Hippocampal formation (tissue), 2 donors: ENCODE measurements around the gene GNA14.
A peak's percentile ranks its signal among the peaks of the same experiment; 100 is the strongest.
"Not testable (repeated sequence)": the region's sequence is repeated elsewhere in the genome, so short reads cannot be mapped to it uniquely, and the experiment has no call there.

Source experiments
- DNase-seq, 2 donors: peaks; one replicate each; lab custom pipeline; 2025; lab: John Stamatoyannopoulos, UW

The GNA14 gene

GRCh38 chr9:77588271-77588937, 59.7 kb downstream of the GNA14 start:
- DNase-seq: peak in 1 of 2 donors; percentile 13

GRCh38 chr9:77587851-77588250, 60.3 kb downstream of the GNA14 start:
- no peak for DNase-seq

DNA sequence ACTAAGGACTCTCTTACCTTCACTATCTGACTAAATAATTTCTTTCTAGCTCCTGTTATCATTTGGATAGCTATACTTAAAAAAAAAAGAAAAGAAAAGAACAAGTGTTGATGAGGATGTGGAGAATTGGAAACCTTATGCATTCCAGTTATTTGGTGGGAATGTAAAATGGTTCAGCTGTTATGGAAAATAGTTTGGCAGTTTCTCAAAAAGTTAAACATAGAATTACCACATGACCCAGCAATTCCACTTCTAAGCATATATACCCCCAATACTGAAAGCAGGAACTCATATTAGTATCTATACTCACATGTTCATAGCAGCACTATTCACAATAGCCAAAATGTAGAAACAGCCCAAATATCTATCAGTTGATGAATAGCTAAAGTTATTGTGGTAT, 61.1 kb downstream of the GNA14 start:
- DNase-seq: no peak

DNA sequence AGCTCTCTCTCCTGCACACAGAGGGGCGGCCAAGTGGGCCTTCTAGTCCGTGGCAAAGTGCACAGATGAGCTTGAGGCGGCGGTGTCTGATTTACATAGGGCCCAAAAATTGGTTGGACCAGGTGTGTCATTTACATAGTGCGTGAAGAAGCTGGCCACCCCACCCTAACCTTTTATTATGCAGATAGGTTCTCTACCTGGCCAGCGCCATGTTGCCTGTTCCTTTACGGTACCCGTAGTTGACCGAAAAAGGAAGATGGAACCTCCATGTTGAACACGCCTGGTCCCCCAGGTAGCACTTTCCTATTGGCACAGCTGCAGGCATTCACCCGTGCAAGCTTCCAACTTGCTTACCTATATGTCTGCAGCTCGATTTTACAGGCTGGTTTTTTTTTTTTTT, 61.5 kb downstream of the GNA14 start:
- DNase-seq: no peak

DNA sequence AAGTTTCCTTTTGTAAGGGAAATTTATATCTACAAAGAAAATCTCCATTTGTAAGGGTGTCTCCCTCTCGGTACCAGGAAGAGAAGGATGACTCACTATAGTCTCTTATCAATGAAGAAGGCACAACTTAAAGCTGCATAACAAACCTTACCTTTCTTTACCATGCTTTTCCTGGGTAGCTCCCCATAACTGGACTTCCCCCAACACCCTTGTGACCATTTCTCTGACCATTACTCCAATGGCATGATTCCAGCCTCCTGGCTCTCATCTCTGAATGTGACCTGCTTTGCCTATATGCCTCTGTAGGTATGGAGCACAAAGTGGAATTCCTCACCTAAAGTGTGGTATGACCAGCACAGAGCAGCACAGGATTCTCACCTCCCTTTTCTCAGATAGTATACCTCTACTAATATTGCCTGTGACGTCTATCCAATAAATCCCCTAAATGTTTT, 62.8 kb downstream of the GNA14 start:
- DNase-seq: no peak

- DNase-seq: not testable (repeated sequence)
Observed at GRCh38 chr9:77584927-77585326, 63.2 kb downstream of the GNA14 start.

GRCh38 chr9:77582961-77583576, 65.1 kb downstream of the GNA14 start:
- DNase-seq: no peak

GRCh38 chr9:77582525-77582924, 65.6 kb downstream of the GNA14 start:
- DNase-seq: no peak

- DNase-seq: no peak
Observed at GRCh38 chr9:77575785-77576184, 72.3 kb downstream of the GNA14 start.

GRCh38 chr9:77569335-77569734, 78.8 kb downstream of the GNA14 start:
- no peak for DNase-seq

- DNase-seq: peak in 1 of 2 donors; percentile 10
Observed at GRCh38 chr9:77563174-77563573, 84.9 kb downstream of the GNA14 start.

DNA sequence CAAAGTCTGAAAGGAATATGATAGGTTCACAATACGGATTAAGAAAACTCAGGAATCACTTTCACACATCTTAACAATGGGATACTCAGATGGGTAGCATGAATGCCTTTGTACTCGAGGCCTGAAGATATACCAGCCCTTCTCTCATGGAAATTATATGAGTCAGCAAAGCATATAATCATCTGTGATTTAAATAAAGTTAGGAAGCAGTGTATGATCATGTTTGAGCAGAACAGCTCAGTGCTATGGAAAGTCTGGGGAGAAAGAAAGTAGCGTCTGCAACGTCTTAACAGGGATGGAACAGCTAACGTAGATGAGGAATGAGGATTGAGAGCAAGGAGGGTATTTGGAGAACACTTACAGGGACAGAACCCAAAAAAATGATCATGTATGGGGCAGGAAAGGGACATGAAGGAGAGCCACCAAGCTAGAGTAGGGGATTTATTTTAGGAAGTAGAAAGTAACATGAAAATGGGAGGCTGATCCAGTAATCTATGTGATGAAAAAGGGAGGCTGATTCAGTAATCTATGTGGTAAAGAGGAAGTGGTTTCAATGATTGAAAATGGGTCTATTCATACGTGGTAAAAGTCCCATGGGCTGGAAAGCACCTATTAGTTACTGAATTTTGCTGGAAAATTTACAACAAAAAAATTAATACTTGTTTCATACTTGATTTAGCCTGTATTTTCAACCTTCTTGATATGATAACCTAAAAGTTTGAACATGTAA, 85.9 kb downstream of the GNA14 start:
- DNase-seq: no peak

DNA sequence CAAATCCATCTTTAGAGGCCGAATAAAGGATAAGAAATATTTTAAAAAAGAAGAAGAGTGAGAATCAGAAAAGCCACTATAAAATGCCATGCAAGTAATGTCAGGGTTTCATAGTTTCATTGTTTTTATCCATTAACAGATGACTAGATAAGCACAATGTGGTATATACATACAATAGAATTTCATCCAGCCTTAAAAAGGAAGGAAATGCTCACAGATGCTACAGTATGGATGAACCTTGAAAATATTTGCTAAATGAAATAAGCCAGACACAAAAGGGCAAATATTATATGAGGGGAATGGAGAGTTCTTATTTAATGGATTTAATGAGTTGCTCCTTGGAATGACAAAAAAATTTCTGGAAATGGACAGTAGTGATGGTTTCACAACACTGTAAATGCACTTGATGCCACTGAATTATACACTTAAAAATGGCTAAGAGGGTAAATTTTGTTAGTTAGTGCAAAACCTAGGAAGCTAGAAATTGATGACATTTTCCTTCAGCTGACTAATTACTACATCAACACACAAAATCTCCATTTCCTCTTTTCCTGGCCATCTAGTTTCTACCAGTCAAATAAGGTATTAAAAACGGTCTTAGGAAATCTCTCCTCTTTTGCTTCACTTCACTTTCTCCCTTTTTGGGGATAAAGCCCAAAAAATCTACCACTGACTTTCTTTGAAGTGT, 86.6 kb downstream of the GNA14 start:
- DNase-seq: no peak

GRCh38 chr9:77556396-77556795, 91.7 kb downstream of the GNA14 start:
- no peak for DNase-seq

GRCh38 chr9:77554586-77555105, 93.5 kb downstream of the GNA14 start:
- no peak for DNase-seq

DNA sequence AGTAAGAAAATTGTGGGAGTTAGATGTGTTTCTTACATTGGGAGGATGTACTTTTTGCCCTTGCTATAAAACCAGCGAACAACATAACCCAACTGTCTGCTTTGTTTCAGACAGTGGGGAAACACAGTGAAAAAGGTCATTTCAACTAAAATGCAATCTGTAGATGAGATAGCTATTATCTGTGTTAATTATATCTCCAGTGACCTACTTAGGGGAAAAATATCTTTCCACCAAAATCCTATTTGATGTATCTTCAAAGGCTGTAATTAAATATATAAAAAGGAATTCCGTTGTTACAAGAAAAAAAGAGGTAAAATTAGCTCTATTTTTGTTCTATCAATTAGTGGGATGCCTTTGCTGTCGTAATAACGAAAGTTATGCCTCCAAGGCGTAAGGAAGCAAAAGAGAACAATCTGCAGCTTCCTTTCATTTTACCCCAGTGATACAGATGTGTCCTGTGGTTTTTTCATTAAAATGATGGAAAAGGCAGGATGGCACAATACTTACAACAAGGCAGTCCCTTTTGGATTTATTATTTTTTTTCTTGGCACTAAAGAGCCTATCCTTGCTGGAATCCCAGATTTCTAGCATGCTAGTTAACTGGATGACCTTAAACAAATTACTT, 100.9 kb downstream of the GNA14 start:
- no peak for DNase-seq

GRCh38 chr9:77546376-77546950, 101.7 kb downstream of the GNA14 start:
- no peak for DNase-seq

DNA sequence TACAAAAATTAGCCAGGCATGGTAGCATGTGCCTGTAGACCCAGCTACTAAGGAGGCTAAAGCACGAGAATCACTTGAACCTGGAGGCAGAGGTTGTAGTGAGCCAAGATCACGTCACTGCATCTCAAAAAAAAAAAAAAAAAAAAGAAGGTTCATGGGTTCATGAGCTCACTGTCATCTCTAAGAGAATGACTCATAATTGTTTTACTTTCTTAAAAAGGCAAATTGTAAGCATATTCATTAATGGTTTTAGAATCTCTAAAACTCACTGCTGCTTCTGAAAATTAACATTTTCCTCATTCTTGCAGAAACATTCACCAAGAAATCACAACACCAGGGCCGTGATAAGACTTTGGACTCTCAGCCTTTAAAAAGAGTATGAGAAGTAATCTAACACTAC, 103.6 kb downstream of the GNA14 start:
- no peak for DNase-seq

DNA sequence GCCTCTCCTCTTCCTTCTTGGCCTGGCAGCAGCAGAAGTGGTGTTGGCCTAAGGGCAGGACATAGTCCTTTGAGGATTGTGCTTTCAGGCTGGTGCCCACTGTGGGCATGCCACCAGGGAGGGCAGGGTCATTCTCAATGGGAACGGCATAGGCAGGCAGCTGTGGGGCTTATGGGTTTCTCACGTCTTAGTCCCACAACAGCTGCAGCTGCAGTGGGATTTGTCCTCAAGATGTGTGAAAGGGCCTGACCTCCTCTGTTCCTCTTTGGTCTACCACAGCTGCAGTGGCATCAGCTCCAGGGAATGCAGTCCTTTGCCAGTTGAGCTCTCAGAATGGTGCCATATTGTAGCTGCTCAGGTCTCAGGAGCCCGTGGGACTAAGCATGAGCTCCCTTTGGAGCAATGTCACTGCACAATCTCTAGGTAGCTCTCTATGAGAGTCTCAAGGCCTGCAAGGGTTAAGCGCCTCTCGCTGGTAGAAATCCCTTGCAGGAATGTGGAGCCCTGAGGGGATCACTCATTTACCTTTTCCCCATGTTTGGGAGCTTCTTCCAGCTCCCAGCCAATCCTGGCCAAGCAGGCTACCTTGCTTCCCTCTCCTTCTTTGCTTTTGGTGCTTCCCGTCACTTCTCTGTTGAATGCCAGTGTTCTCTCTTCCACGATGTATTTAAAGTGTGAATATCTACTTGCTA, 104.8 kb downstream of the GNA14 start:
- no peak for DNase-seq

- DNase-seq: no peak
Observed at GRCh38 chr9:77541600-77541999, 106.5 kb downstream of the GNA14 start.

GRCh38 chr9:77541055-77541454, 107.1 kb downstream of the GNA14 start:
- DNase-seq: no peak
